Type B pancreatic cell (in vitro differentiated cells): ENCODE results near the gene KLHL6. TPM values are rescaled to one million over a fixed set of nuclear protein-coding genes. Genes with fewer than 3 reads are reported as not detected.
A peak's percentile ranks its signal among the peaks of the same experiment; 100 is the strongest.

Source experiments
- DNase-seq: peaks from one replicate; pipeline ENCODE4 v3.0.0; 2021; ENCODE audit warnings: mixed read lengths; ENCODE audit not compliant: unreplicated experiment; ENCODE audit errors: extremely low spot score
- H3K27ac Mint-ChIP-seq: 2 replicates; pipeline ENCODE4 v1.8.0; 2021; ENCODE audit warnings: mild to moderate bottlenecking, mixed read lengths
- H3K27me3 Mint-ChIP-seq: 2 replicates; pipeline ENCODE4 v1.8.0; 2021; ENCODE audit warnings: mixed read lengths
- H3K36me3 Mint-ChIP-seq: 2 replicates; pipeline ENCODE4 v1.8.0; 2021; ENCODE audit warnings: mixed read lengths
- H3K4me1 Mint-ChIP-seq: one replicate; pipeline ENCODE4 v1.8.0; 2021; ENCODE audit warnings: mixed read lengths; ENCODE audit not compliant: unreplicated experiment
- H3K4me3 Mint-ChIP-seq: 2 replicates; pipeline ENCODE4 v1.8.0; 2021; ENCODE audit warnings: mild to moderate bottlenecking, mixed read lengths
- H3K9me3 Mint-ChIP-seq: 2 replicates; pipeline ENCODE4 v1.8.0; 2021; ENCODE audit warnings: mixed read lengths
- CTCF ChIP-seq: fragments of 200-600 bp; sonication (generic); conservative IDR thresholded peaks from 2 replicates; pipeline ENCODE4 v1.5.0; 2021; ENCODE audit warnings: antibody characterized with exemption, mild to moderate bottlenecking
- long read RNA-seq: library from polyadenylated mRNA; unstranded; transcript quantifications from one replicate; pipeline ENCODE4 v2.0.0, GENCODE V29; 2020
- total RNA-seq: library from RNA; stranded (reverse); gene quantifications from 2 replicates; pipeline ENCODE4 v1.2.1, GENCODE V29; 2021; ENCODE audit warnings: low replicate concordance

KLHL6 gene
- total RNA-seq, result not detected in 2 replicates
- long read RNA-seq, result 0 reads

DNA sequence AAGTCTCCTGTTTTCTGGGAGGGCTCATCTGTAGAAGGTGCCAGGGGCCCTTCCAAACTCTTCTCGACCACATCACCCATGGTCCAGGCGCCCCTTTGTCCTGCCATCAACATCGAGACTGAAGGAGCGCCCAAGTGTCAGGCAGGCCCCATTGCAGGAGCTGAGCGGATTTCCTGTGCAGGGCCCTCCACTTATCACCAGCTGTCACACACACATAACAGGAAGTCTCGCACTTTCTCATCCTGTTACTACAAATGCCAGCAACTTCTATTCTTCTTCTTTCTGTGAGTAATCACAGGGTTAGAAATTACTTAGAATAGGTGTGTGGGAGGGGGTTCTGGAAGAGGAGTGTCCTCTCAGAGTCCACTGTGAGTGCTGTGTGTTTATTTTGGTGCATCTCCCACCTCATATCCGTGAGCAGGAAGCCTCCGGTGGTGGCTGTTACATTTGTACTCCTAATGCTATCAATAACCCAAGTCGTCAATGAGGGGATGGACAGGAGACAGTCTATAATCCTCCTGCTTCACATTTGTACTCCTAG, at the start of gene KLHL6:
Gene KLHL6 (minus strand): TSS at position 166 of the 541 bp plus-strand sequence. CDS start 53 bp downstream, at position 113.
- H3K27me3 Mint-ChIP-seq, result no peaks in the 10 kb centered on the region
- no peaks in the 10 kb centered on the region for H3K9me3 Mint-ChIP-seq
- no peak for DNase-seq
- H3K4me3 Mint-ChIP-seq, result no peak within 1 kb of the TSS
- H3K4me1 Mint-ChIP-seq, result peaks cover 4% of the 10 kb centered on the region
- H3K36me3 Mint-ChIP-seq, result no peaks in the 10 kb centered on the region
- no peak for TF ChIP-seq CTCF
- no peak within 1 kb of the TSS for H3K27ac Mint-ChIP-seq

DNA sequence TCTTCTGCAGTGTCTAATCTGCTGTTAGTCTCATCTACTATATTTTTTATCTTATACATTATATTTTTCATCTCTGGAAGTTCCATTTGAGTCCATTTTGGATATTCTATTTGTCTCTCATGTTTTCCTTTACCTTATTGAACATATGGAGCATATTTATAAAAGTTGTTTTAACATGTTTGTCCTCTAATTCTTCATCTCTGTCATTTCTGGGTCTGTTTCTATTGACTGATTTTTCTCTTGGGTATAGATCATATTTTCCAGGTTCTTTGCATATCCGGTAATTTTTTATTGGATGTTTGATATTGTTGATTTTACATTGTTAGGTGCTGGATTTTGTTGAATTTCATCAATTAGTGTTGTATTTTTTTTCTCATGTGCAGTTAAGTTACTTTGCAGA, 42.5 kb upstream of the KLHL6 start:
- TF ChIP-seq CTCF, result no peak
- no peak overlapping the region for H3K27ac Mint-ChIP-seq
- H3K27me3 Mint-ChIP-seq, result no peaks in the 10 kb centered on the region
- no peak overlapping the region for H3K4me3 Mint-ChIP-seq
- DNase-seq, result no peak
- H3K4me1 Mint-ChIP-seq, result no peaks in the 10 kb centered on the region
- H3K9me3 Mint-ChIP-seq, result peaks cover 10% of the 10 kb centered on the region
- H3K36me3 Mint-ChIP-seq, result no peaks in the 10 kb centered on the region

DNA sequence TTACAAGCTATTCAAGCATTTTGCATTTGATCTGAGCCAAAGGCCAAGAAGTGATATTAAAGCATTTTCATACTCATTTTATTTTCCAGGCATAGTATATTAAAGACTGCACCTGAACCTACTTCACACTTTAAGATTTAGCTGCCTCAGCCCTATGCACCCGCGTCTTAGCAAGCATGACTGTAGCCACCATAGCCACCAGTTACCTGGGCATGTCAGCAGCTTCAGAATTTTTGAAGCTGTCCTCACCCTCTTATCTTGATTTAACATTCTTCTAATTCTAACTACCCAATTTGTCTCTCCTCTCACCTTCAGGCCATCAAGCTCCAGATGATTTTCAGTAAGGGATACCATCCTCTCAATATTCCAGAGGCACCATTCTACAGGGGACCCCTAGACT, 39.1 kb upstream of the KLHL6 start:
- no peak for TF ChIP-seq CTCF
- Mint-ChIP-seq H3K27ac (no peak overlapping the region), H3K9me3 (peaks cover 10% of the 10 kb centered on the region), H3K36me3 (no peaks in the 10 kb centered on the region), H3K4me1 (no peaks in the 10 kb centered on the region), H3K27me3 (no peaks in the 10 kb centered on the region), H3K4me3 (no peak overlapping the region)
- DNase-seq, result no peak

DNA sequence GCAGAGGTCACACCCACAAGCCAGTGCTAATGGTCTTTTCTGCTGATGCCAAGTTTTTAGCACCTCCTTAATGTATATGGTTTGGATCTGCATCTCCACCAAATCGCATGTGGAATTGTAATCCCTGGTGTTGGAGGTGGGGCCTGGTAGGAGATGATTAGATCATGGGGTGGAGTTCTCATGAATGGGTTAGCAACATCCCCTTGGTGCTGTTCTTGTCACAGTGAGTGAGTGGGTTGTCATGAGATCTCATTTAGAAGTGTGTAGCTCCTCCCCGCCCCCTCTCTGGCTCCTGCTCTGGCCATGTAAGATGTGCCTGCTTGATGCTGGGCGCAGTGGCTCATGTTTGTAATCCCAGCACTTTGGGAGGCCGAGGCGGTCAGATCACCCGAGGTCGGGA, 37.3 kb upstream of the KLHL6 start:
- Mint-ChIP-seq H3K4me3 (no peak overlapping the region), H3K9me3 (peaks cover 1% of the 10 kb centered on the region), H3K27ac (no peak overlapping the region), H3K36me3 (no peaks in the 10 kb centered on the region), H3K27me3 (no peaks in the 10 kb centered on the region), H3K4me1 (no peaks in the 10 kb centered on the region)
- DNase-seq, result no peak
- TF ChIP-seq CTCF, result no peak

DNA sequence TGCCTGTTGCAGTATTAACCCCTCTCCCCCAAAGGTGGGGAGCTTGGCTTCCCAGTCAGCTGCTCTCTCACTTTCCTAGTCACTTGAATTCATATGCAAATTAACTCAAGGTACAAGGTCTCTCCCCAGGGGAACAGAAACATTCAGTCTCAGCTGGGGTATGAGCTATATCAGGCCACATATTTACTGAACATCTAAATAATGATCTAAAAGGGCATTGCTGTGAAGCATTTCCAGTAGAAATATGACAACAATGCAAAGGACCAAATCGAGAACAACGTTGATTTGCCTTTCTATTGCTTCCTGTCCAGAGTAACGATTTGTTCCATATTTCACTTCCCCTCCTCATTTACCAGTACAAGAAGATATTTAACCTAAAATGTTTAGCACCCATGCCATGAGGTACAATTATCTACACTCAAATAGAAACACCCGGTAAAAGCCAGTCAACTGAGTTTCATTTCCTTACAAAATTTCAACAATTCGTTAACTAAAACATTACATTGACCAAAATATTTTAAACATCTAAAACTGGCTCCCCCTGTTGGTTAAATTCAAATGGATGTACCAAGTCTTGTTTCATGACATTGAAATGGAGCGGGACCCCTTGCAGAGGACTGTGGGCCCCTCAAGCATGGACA, 36.5 kb upstream of the KLHL6 start:
- DNase-seq, result no peak
- Mint-ChIP-seq H3K9me3 (peaks cover 4% of the 10 kb centered on the region), H3K27me3 (no peaks in the 10 kb centered on the region), H3K27ac (no peak overlapping the region), H3K36me3 (peaks cover 3% of the 10 kb centered on the region), H3K4me1 (no peaks in the 10 kb centered on the region), H3K4me3 (no peak overlapping the region)
- TF ChIP-seq CTCF, result peak; percentile 36
